Measurements from ENCODE around the gene GABRG3. TPM values are rescaled to one million over a fixed set of nuclear protein-coding genes. Genes with fewer than 3 reads are reported as not detected.

Gene GABRG3
- total RNA-seq, 1 donor from 2014 or later: 0.54 TPM

GRCh38 chr15:27427276-27427675 lies 456.3 kb downstream of the GABRG3 start:
- Histone ChIP-seq H3K36me3 (ENCODE audit: insufficient read depth, low read length) (no peaks in the 10 kb centered on the region), H3K27ac (ENCODE audit: low read depth, low read length) (no peak overlapping the region), H3K9ac (ENCODE audit: low read length) (no peak overlapping the region), H3K27me3 (ENCODE audit: insufficient read depth, low read length) (no peaks in the 10 kb centered on the region), H3K4me3 (ENCODE audit: insufficient read depth, low read depth, low read length) (no peak overlapping the region), H3K9me3 (ENCODE audit: insufficient read depth, low read depth, low read length) (no peaks in the 10 kb centered on the region), H3K79me2 (ENCODE audit: insufficient read depth, low read length) (no peaks in the 10 kb centered on the region), H3K4me2 (ENCODE audit: low read length) (no peak overlapping the region), H4K20me1 (ENCODE audit: insufficient read depth, low read length) (no peaks in the 10 kb centered on the region), H3K4me1 (ENCODE audit: insufficient read depth, low read length) (no peaks in the 10 kb centered on the region), H2AFZ (ENCODE audit: low read depth, low read length) (no peak overlapping the region)
- FAIRE-seq (no peak), DNase-seq (ENCODE audit: low read depth) (no peak)
- H3K4me1 Mint-ChIP-seq (ENCODE audit: low read depth, unreplicated experiment): no peaks in the 10 kb centered on the region
- H3K27me3 Mint-ChIP-seq (ENCODE audit: low read depth, unreplicated experiment): no peaks in the 10 kb centered on the region
- H3K36me3 Mint-ChIP-seq (ENCODE audit: low read depth, unreplicated experiment): no peaks in the 10 kb centered on the region
- H3K4me3 Mint-ChIP-seq (ENCODE audit: unreplicated experiment): no peak overlapping the region
- peaks cover 7% of the 10 kb centered on the region for H3K9me3 Mint-ChIP-seq (ENCODE audit: unreplicated experiment)
- no peak for TF ChIP-seq CTCF (IDR thresholded peaks at IDR 0.05; ENCODE audit: insufficient read depth, low read depth, low read length)
- no peak for TF ChIP-seq EZH2 (IDR thresholded peaks at IDR 0.05; ENCODE audit: insufficient read depth, low read length)
- H3K27ac Mint-ChIP-seq (ENCODE audit: unreplicated experiment): no peak overlapping the region

GRCh38 chr15:27428151-27428550 lies 457.2 kb downstream of the GABRG3 start:
- Mint-ChIP-seq H3K27ac (ENCODE audit: unreplicated experiment) (no peak overlapping the region), H3K36me3 (ENCODE audit: low read depth, unreplicated experiment) (no peaks in the 10 kb centered on the region), H3K27me3 (ENCODE audit: low read depth, unreplicated experiment) (no peaks in the 10 kb centered on the region), H3K4me1 (ENCODE audit: low read depth, unreplicated experiment) (no peaks in the 10 kb centered on the region), H3K4me3 (ENCODE audit: unreplicated experiment) (no peak overlapping the region), H3K9me3 (ENCODE audit: unreplicated experiment) (peaks cover 7% of the 10 kb centered on the region)
- Histone ChIP-seq H3K4me3 (ENCODE audit: insufficient read depth, low read depth, low read length) (no peak overlapping the region), H4K20me1 (ENCODE audit: insufficient read depth, low read length) (no peaks in the 10 kb centered on the region), H3K9me3 (ENCODE audit: insufficient read depth, low read depth, low read length) (no peaks in the 10 kb centered on the region), H3K9ac (ENCODE audit: low read length) (no peak overlapping the region), H3K4me2 (ENCODE audit: low read length) (no peak overlapping the region), H3K79me2 (ENCODE audit: insufficient read depth, low read length) (no peaks in the 10 kb centered on the region), H2AFZ (ENCODE audit: low read depth, low read length) (no peak overlapping the region), H3K4me1 (ENCODE audit: insufficient read depth, low read length) (no peaks in the 10 kb centered on the region), H3K27ac (ENCODE audit: low read depth, low read length) (no peak overlapping the region), H3K36me3 (ENCODE audit: insufficient read depth, low read length) (no peaks in the 10 kb centered on the region), H3K27me3 (ENCODE audit: insufficient read depth, low read length) (no peaks in the 10 kb centered on the region)
- no peak for TF ChIP-seq CTCF (IDR thresholded peaks at IDR 0.05; ENCODE audit: insufficient read depth, low read depth, low read length)
- TF ChIP-seq EZH2 (IDR thresholded peaks at IDR 0.05; ENCODE audit: insufficient read depth, low read length): no peak
- no peak for FAIRE-seq
- no peak for DNase-seq (ENCODE audit: low read depth)

GRCh38 chr15:27429577-27429976 lies 458.6 kb downstream of the GABRG3 start:
- no peak for FAIRE-seq
- H3K4me3 Mint-ChIP-seq (ENCODE audit: unreplicated experiment): no peak overlapping the region
- no peak overlapping the region for H3K27ac ChIP-seq (ENCODE audit: low read depth, low read length)
- H3K9me3 ChIP-seq (ENCODE audit: insufficient read depth, low read depth, low read length): no peaks in the 10 kb centered on the region
- H3K9me3 Mint-ChIP-seq (ENCODE audit: unreplicated experiment): peaks cover 5% of the 10 kb centered on the region
- no peak overlapping the region for H3K4me2 ChIP-seq (ENCODE audit: low read length)
- no peaks in the 10 kb centered on the region for H3K27me3 Mint-ChIP-seq (ENCODE audit: low read depth, unreplicated experiment)
- no peaks in the 10 kb centered on the region for H3K36me3 ChIP-seq (ENCODE audit: insufficient read depth, low read length)
- no peaks in the 10 kb centered on the region for H3K4me1 ChIP-seq (ENCODE audit: insufficient read depth, low read length)
- no peaks in the 10 kb centered on the region for H3K4me1 Mint-ChIP-seq (ENCODE audit: low read depth, unreplicated experiment)
- no peak for DNase-seq (ENCODE audit: low read depth)
- H3K27ac Mint-ChIP-seq (ENCODE audit: unreplicated experiment): no peak overlapping the region
- H3K9ac ChIP-seq (ENCODE audit: low read length): no peak overlapping the region
- no peaks in the 10 kb centered on the region for H4K20me1 ChIP-seq (ENCODE audit: insufficient read depth, low read length)
- no peak for TF ChIP-seq EZH2 (IDR thresholded peaks at IDR 0.05; ENCODE audit: insufficient read depth, low read length)
- no peak for TF ChIP-seq CTCF (IDR thresholded peaks at IDR 0.05; ENCODE audit: insufficient read depth, low read depth, low read length)
- no peaks in the 10 kb centered on the region for H3K79me2 ChIP-seq (ENCODE audit: insufficient read depth, low read length)
- H3K36me3 Mint-ChIP-seq (ENCODE audit: low read depth, unreplicated experiment): no peaks in the 10 kb centered on the region
- H3K4me3 ChIP-seq (ENCODE audit: insufficient read depth, low read depth, low read length): no peak overlapping the region
- H2AFZ ChIP-seq (ENCODE audit: low read depth, low read length): no peak overlapping the region
- no peaks in the 10 kb centered on the region for H3K27me3 ChIP-seq (ENCODE audit: insufficient read depth, low read length)

All from astrocyte (in vitro differentiated cells and primary cell).